GM12878 (cell line): ENCODE results near the gene ABCA7. TPM values are rescaled to one million over a fixed set of nuclear protein-coding genes. Genes with fewer than 3 reads are reported as not detected.

Experiments used
- ATAC-seq: fragments of 200-7000 bp; cut with Tn5 transposase; 3 replicates; pipeline ENCODE4 v1.9.1; 2020; ENCODE audit warnings: mild to moderate bottlenecking, moderate library complexity
- BruUV-seq: library from RNA; stranded (reverse); fragments of 400-500 nt; replicated peaks from 2 replicates; lab custom pipeline; 2021; lab: Mats Ljungman, UMichigan
- CTCF ChIA-PET: fragments of 300-600 bp; sonication (Branson Sonifier 250); formaldehyde crosslinking; extraction: SDS; loops from one replicate; lab custom pipeline; 2021; ENCODE audit warnings: inconsistent platforms; lab: Yijun Ruan, JAX
- POLR2A ChIA-PET: fragments of 350-600 bp; formaldehyde crosslinking; extraction: SDS; loops from one replicate; lab custom pipeline; 2021; ENCODE audit warnings: inconsistent platforms; lab: Charles Lee
- RAD21 ChIA-PET: fragments of 300-600 bp; sonication (Branson Sonifier 250); formaldehyde crosslinking; loops from one replicate; lab custom pipeline; 2023; ENCODE audit warnings: antibody characterized with exemption; ENCODE audit not compliant: unreplicated experiment; lab: Charles Lee
- SMC1A ChIA-PET: fragments of 300-600 bp; sonication (Branson Sonifier 250); formaldehyde crosslinking; loops from one replicate; lab custom pipeline; 2023; ENCODE audit not compliant: unreplicated experiment, uncharacterized antibody; lab: Charles Lee
- DNase-seq: peaks from one replicate; pipeline ENCODE4 v3.0.0-alpha.2; 2011; ENCODE audit warnings: low read depth, low spot score
- FAIRE-seq: peaks from 3 replicates; lab custom pipeline; 2011; peaks lifted over from hg19 to GRCh38; lab: Jason Lieb, UNC
- H2AFZ ChIP-seq: 2 replicates; pipeline ENCODE4 v1.6.0; 2011; ENCODE audit warnings: low read depth, low read length, control low read depth; ENCODE audit not compliant: control insufficient read depth
- H3K27ac ChIP-seq: 2 replicates; pipeline ENCODE4 v1.5.1; 2011; ENCODE audit warnings: control low read depth; ENCODE audit not compliant: control insufficient read depth, insufficient read depth
- H3K27me3 ChIP-seq, 2 experiments: replicated peaks in 1 of 2; 2 replicates each; pipeline versions ENCODE4 v1.6.0 to v1.6.1; 2011; ENCODE audit warnings: low read length in 1 of 2; ENCODE audit not compliant: control insufficient read depth in 2 of 2, insufficient read depth in 2 of 2
- H3K36me3 ChIP-seq, 2 experiments: 2 replicates each; pipeline ENCODE4 v1.5.1; 2011; ENCODE audit warnings: low read length in 1 of 2; ENCODE audit not compliant: control insufficient read depth in 2 of 2, insufficient read depth in 2 of 2
- H3K4me1 ChIP-seq: 2 replicates; pipeline ENCODE4 v1.6.1; 2011; ENCODE audit warnings: mild to moderate bottlenecking, low read length, moderate library complexity, mixed read lengths; ENCODE audit not compliant: control insufficient read depth, insufficient read depth
- H3K4me2 ChIP-seq: 2 replicates; pipeline ENCODE4 v1.6.0; 2011; ENCODE audit warnings: control low read depth; ENCODE audit not compliant: control insufficient read depth, insufficient read depth
- H3K4me3 ChIP-seq: fragments of 200-600 bp; sonication (generic); 2 replicates; pipeline ENCODE4 v1.5.1; 2016
- H3K79me2 ChIP-seq: 2 replicates; pipeline ENCODE4 v1.6.0; 2011; ENCODE audit warnings: low read length; ENCODE audit not compliant: control insufficient read depth, insufficient read depth
- H3K9ac ChIP-seq: 2 replicates; pipeline ENCODE4 v1.8.0; 2011; ENCODE audit warnings: low read length, control low read depth, mixed read lengths; ENCODE audit not compliant: control insufficient read depth, insufficient read depth
- H3K9me3 ChIP-seq: replicated peaks from 3 replicates; pipeline ENCODE4 v1.5.1; 2011; ENCODE audit warnings: mild to moderate bottlenecking, low read length; ENCODE audit not compliant: control insufficient read depth, insufficient read depth
- H4K20me1 ChIP-seq: 2 replicates; pipeline ENCODE4 v1.6.0; 2011; ENCODE audit not compliant: control insufficient read depth, insufficient read depth
- BMI1 ChIP-seq: fragments of 450-650 bp; IDR thresholded peaks from 2 replicates; pipeline ENCODE4 v1.6.1; 2016; ENCODE audit warnings: mild to moderate bottlenecking, moderate library complexity, borderline replicate concordance
- MYC ChIP-seq: IDR thresholded peaks from 2 replicates; pipeline ENCODE4 v1.6.1; 2011; ENCODE audit warnings: mild to moderate bottlenecking, low read length, moderate library complexity, inconsistent platforms; ENCODE audit not compliant: insufficient read depth, insufficient replicate concordance, insufficient read length, severe bottlenecking
- NFXL1 ChIP-seq: fragments of 450-650 bp; IDR thresholded peaks from 2 replicates; pipeline ENCODE4 v1.6.1; 2017; ENCODE audit warnings: antibody characterized with exemption, mild to moderate bottlenecking, borderline replicate concordance
- NR2C1 ChIP-seq: fragments of 450-650 bp; IDR thresholded peaks from 2 replicates; pipeline ENCODE4 v1.6.1; 2017; ENCODE audit warnings: antibody characterized with exemption, mild to moderate bottlenecking, moderate library complexity
- NR2F1 ChIP-seq: fragments of 450-650 bp; conservative IDR thresholded peaks from 2 replicates; pipeline ENCODE4 v1.6.1; 2017; ENCODE audit warnings: mild to moderate bottlenecking
- SMARCA5 ChIP-seq: fragments of 450-650 bp; IDR thresholded peaks from 2 replicates; pipeline ENCODE4 v1.6.1; 2017; ENCODE audit warnings: mild to moderate bottlenecking
- TAF1 ChIP-seq: IDR thresholded peaks from 2 replicates; pipeline ENCODE4 v1.6.1; 2011; ENCODE audit warnings: mild to moderate bottlenecking, low read depth, low read length, borderline replicate concordance
- WGBS: methylation state at CpG from one replicate; pipeline ENCODE4 v1.1.6; 2016; ENCODE audit warnings: low lambda C conversion rate; ENCODE audit not compliant: insufficient replicate concordance, insufficient coverage; ENCODE audit errors: missing lambda C conversion rate; 5-methylcytosine and 5-hydroxymethylcytosine counted together
- in situ Hi-C: fragments of 300-500 bp; cut with MboI; formaldehyde crosslinking; loops from 9 replicates; pipeline ENCODE4 v1.14.3; 2018; ENCODE audit warnings: mixed read lengths
- intact Hi-C: fragments of 100-400 bp; cut with micrococcal nuclease; formaldehyde crosslinking; loops from one replicate; pipeline ENCODE4 v1.14.2; 2022; ENCODE audit not compliant: unreplicated experiment
- polyA plus RNA-seq, 11 experiments: library from polyadenylated mRNA; depleted of rRNA in 4 of 11; unstranded in 6 of 11; stranded (reverse) in 5 of 11; fragments of >200 nt; fragmentation: Nextera tagmentation in 4 of 11; fragmentation: Illumina TruSeq in 1 of 11; extraction: Ambion mirVana in 4 of 11; extraction: Trizol in 1 of 11; gene quantifications; 1 replicate in 1 of 11; 2 replicates in 10 of 11; pipeline versions ENCODE4 v1.2.1 to v1.2.3, GENCODE V29; 2011 to 2016; ENCODE audit warnings: inconsistent platforms in 2 of 11, missing spikeins in 2 of 11, low read depth in 1 of 11
- total RNA-seq, 4 experiments: library from RNA; depleted of rRNA in 3 of 4; stranded (reverse); fragments of >200 nt in 3 of 4; fragmentation: Illumina TruSeq in 1 of 4; extraction: Trizol in 1 of 4; gene quantifications; 2 replicates each; pipeline versions ENCODE4 v1.2.1 to v1.2.3, GENCODE V29; 2013 to 2021

ABCA7 gene
- total and polyA plus RNA-seq, 10 of the 15 experiments (the other 5 are each of a cell fraction or from before 2014, with no cell fraction given): 1.0 to 49.5 (median 14.8) TPM

DNA sequence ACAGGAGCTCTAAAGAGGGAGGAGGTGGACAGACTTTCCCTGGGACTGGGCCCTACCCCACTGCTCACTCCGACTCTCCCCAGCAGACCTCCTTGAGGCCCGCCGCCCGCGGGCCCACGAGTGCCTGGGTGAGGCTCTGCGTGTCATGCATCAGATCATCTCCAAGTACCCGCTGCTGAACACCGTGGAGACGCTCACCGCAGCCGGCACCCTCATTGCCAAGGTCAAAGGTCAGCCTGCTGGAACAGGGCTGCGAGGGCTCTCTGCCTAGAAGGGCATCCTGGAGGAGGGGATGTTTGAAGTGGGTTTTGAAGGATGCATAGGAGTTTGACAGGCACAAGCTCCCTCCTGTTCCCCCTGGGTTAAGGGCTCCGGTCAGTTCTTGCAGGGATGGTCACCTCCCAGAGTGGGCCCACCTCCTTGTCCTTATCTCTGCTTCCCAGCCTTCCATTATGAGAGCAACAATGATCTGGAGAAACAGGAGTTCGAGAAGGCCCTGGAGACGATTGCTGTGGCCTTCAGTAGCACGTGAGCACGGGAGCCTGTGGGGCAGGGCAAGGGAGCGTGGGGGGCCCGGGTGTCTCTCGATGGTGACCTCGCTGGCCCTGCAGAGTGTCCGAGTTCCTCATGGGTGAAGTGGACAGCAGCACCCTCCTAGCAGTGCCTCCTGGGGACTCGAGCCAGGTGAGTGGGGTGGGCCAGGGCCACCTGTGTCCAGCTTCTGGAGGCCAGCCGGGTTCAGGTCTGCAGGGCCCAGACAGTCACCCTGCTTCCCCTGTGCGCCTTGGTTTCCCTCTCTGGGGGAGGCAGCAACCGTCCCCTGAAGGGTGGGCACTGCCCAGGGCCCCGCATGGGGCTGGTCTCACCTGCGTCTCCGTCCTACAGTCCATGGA, 33.4 kb downstream of the ABCA7 start:
- ChIA-PET CTCF (no interaction called here), RAD21 (no interaction called here), SMC1A (no interaction called here), POLR2A (interaction anchor here (1.2 to 2.9 kb wide), 4 partner anchors 11 to 112 kb away, joined by 3 to 24 read pairs (median 3); partner anchors contain the start of gene GPX4)
- Histone ChIP-seq H3K27me3 (no peaks in the 10 kb centered on the region), H3K36me3 (peaks cover 21 to 30% of the 10 kb centered on the region in 2 experiments), H2AFZ (no peak overlapping the region), H3K79me2 (peaks cover 42% of the 10 kb centered on the region), H3K9ac (no peak overlapping the region), H3K4me3 (no peak overlapping the region), H3K4me2 (no peak overlapping the region), H3K9me3 (no peaks in the 10 kb centered on the region; the same call in 2 of the 3 replicates), H4K20me1 (no peaks in the 10 kb centered on the region), H3K4me1 (peaks cover 35% of the 10 kb centered on the region), H3K27ac (no peak overlapping the region)
- DNase-seq (no peak), FAIRE-seq (no peak), ATAC-seq (no peak)
- intact Hi-C loops: no loop called here
- 0 out of 2 replicates have a peak, but pooled peaks have one; percentile 35 for TF ChIP-seq SMARCA5
- TF ChIP-seq TAF1: no peak
- no peak for TF ChIP-seq NFXL1
- TF ChIP-seq NR2F1: peak; percentile 62
- TF ChIP-seq MYC: no peak
- TF ChIP-seq NR2C1: peak; percentile 44; the same call in 1 of the 2 replicates
- no peak for TF ChIP-seq BMI1
- in situ Hi-C loops: no loop called here
- WGBS: 88% methylated on average over 30 of the region's 30 CpGs
- BruUV-seq: no TSS peak
